ENCODE results near the gene PPARG. TPM values are rescaled to one million over a fixed set of nuclear protein-coding genes. Genes with fewer than 3 reads are reported as not detected.

Gene PPARG
- total RNA-seq, 1 donor from 2014 or later = 80.7 TPM

GRCh38 chr3:12436514-12437220 is 147.8 kb downstream of the PPARG start:
- intact Hi-C loops (cut with DNase I) = no loop called here
- ATAC-seq = peak; percentile 5
- Histone ChIP-seq H3K9me3 (no peaks in the 10 kb centered on the region), H3K4me1 (no peaks in the 10 kb centered on the region), H3K27ac (no peak overlapping the region), H3K27me3 (no peaks in the 10 kb centered on the region), H3K36me3 (no peaks in the 10 kb centered on the region), H3K4me3 (no peak overlapping the region)
- DNase-seq = no peak
- no peak for TF ChIP-seq CTCF (IDR thresholded peaks at IDR 0.05)

- DNase-seq (no peak), ATAC-seq (no peak)
- no peak for TF ChIP-seq CTCF (IDR thresholded peaks at IDR 0.05)
- intact Hi-C loops (cut with DNase I) = no loop called here
- H3K36me3 ChIP-seq = no peaks in the 10 kb centered on the region
- no peaks in the 10 kb centered on the region for H3K4me1 ChIP-seq
- no peaks in the 10 kb centered on the region for H3K27me3 ChIP-seq
- no peak overlapping the region for H3K4me3 ChIP-seq
- H3K27ac ChIP-seq = no peak overlapping the region
- no peaks in the 10 kb centered on the region for H3K9me3 ChIP-seq
Measured at GRCh38 chr3:12437221-12437605, 148.3 kb downstream of the PPARG start.

- Histone ChIP-seq H3K4me1 (no peaks in the 10 kb centered on the region), H3K36me3 (no peaks in the 10 kb centered on the region), H3K27ac (no peak overlapping the region), H3K4me3 (no peak overlapping the region), H3K9me3 (no peaks in the 10 kb centered on the region), H3K27me3 (no peaks in the 10 kb centered on the region)
- DNase-seq (no peak), ATAC-seq (no peak)
- intact Hi-C loops (cut with DNase I) = no loop called here
- no peak for TF ChIP-seq CTCF (IDR thresholded peaks at IDR 0.05)
Measured at GRCh38 chr3:12437861-12438260, 149.0 kb downstream of the PPARG start.

GRCh38 chr3:12438318-12438717 is 149.4 kb downstream of the PPARG start:
- Histone ChIP-seq H3K27me3 (no peaks in the 10 kb centered on the region), H3K4me3 (no peak overlapping the region), H3K27ac (no peak overlapping the region), H3K36me3 (no peaks in the 10 kb centered on the region), H3K9me3 (no peaks in the 10 kb centered on the region), H3K4me1 (no peaks in the 10 kb centered on the region)
- intact Hi-C loops (cut with DNase I) = no loop called here
- no peak for TF ChIP-seq CTCF (IDR thresholded peaks at IDR 0.05)
- ATAC-seq (peak; percentile 20), DNase-seq (no peak)

GRCh38 chr3:12439161-12439940 is 150.5 kb downstream of the PPARG start:
- H3K27ac ChIP-seq = no peak overlapping the region
- intact Hi-C loops (cut with DNase I) = no loop called here
- no peak for TF ChIP-seq CTCF (IDR thresholded peaks at IDR 0.05)
- H3K4me1 ChIP-seq = no peaks in the 10 kb centered on the region
- H3K36me3 ChIP-seq = no peaks in the 10 kb centered on the region
- H3K4me3 ChIP-seq = no peak overlapping the region
- H3K9me3 ChIP-seq = no peaks in the 10 kb centered on the region
- no peaks in the 10 kb centered on the region for H3K27me3 ChIP-seq
- ATAC-seq (no peak), DNase-seq (no peak)

Measured in upper lobe of right lung (tissue), 1 donor.